Epithelial cell of proximal tubule (primary cell): ENCODE measurements around the gene KCNJ12. TPM values are rescaled to one million over a fixed set of nuclear protein-coding genes. Genes with fewer than 3 reads are reported as not detected.
A peak's percentile ranks its signal among the peaks of the same experiment; 100 is the strongest.
"Not testable (repeated sequence)": the region's sequence is repeated elsewhere in the genome, so short reads cannot be mapped to it uniquely, and the experiment has no call there.

Source experiments
- DNase-seq: peaks from one replicate; pipeline ENCODE4 v3.0.0-alpha.2; 2011; ENCODE audit warnings: low read depth
- H3K4me3 ChIP-seq: 2 replicates; pipeline ENCODE4 v1.5.1; 2011; ENCODE audit warnings: low read depth, mild to moderate bottlenecking, low read length
- total RNA-seq: library from RNA; depleted of rRNA; stranded (reverse); fragments of >200 nt; gene quantifications from 2 replicates; pipeline ENCODE4 v1.2.3, GENCODE V29; 2015
- TF ChIP-seq, protein P1 (sequence below): conservative IDR thresholded peaks from 2 replicates; pipeline ENCODE4 v1.5.1; 2012; ENCODE audit warnings: low read depth, mild to moderate bottlenecking, low read length

Gene KCNJ12
- total RNA-seq, 1 donor from 2014 or later: 0.06 TPM

GRCh38 chr17:21419299-21420239 is 43.4 kb downstream of the KCNJ12 start:
- no peak for DNase-seq
- TF ChIP-seq, protein P1, sequence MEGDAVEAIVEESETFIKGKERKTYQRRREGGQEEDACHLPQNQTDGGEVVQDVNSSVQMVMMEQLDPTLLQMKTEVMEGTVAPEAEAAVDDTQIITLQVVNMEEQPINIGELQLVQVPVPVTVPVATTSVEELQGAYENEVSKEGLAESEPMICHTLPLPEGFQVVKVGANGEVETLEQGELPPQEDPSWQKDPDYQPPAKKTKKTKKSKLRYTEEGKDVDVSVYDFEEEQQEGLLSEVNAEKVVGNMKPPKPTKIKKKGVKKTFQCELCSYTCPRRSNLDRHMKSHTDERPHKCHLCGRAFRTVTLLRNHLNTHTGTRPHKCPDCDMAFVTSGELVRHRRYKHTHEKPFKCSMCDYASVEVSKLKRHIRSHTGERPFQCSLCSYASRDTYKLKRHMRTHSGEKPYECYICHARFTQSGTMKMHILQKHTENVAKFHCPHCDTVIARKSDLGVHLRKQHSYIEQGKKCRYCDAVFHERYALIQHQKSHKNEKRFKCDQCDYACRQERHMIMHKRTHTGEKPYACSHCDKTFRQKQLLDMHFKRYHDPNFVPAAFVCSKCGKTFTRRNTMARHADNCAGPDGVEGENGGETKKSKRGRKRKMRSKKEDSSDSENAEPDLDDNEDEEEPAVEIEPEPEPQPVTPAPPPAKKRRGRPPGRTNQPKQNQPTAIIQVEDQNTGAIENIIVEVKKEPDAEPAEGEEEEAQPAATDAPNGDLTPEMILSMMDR: no peak
- no peak overlapping the region for H3K4me3 ChIP-seq

DNA sequence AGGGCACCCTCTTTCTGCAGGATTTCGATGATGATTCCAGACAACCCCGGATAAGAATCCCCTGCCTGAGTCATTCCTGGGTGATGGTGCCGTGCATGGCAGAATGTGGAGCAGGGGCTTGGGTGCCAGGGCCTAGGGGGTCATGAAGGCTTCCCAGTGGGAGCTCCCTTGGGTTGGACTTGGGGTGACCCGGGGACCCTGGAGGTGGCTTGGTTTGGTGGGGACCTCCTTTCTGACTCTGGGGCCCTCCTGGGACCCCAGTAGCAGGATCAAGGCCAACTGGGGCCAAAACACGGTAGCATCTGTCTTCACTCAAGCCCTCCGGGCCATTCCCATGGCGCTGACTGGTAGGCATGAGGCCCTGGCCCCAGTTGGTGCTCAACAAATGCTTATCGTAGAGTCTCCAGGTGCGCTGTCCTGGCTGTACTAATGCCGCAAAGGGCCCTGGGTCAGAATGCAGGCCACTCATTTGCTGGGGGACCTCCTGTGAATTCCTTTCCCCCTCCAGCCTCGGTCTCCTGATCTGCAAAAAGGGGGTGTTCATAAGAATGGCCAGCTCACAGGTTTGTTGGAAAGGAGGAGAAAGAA is 44.4 kb downstream of the KCNJ12 start:
- H3K4me3 ChIP-seq, DNase-seq: not testable (repeated sequence)

GRCh38 chr17:21421421-21422310 is 45.5 kb downstream of the KCNJ12 start:
- DNase-seq: not testable (repeated sequence)

GRCh38 chr17:21422311-21423189 is 46.4 kb downstream of the KCNJ12 start:
- not testable (repeated sequence) for DNase-seq, H3K4me3 ChIP-seq

More at GRCh38 chr17:21421421-21422310, 45.5 kb downstream of the KCNJ12 start:
- H3K4me3 ChIP-seq: not testable (repeated sequence)

- not testable (repeated sequence) for DNase-seq, H3K4me3 ChIP-seq
Measured at GRCh38 chr17:21423190-21423493, 47.0 kb downstream of the KCNJ12 start.

DNA sequence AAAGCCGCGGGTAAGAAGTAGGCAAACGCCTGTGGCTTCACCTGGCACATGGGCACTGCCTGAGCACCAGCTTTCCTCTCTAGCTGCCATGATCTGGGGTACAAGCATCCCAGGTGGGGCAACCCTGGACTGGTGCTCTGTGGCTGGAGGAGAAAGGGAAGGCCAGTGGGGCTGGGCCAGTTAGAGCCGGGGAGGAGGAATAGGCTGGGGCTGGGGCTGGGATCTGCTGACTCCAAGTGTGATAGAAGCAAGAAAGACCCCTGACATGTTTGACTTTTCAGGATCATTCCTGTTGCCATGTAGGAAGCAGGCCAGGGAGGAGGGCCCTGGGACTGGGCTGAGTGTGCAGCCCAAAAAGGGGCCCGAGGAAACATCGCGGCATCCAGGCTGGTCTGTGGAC is 48.5 kb downstream of the KCNJ12 start:
- not testable (repeated sequence) for H3K4me3 ChIP-seq, DNase-seq

DNA sequence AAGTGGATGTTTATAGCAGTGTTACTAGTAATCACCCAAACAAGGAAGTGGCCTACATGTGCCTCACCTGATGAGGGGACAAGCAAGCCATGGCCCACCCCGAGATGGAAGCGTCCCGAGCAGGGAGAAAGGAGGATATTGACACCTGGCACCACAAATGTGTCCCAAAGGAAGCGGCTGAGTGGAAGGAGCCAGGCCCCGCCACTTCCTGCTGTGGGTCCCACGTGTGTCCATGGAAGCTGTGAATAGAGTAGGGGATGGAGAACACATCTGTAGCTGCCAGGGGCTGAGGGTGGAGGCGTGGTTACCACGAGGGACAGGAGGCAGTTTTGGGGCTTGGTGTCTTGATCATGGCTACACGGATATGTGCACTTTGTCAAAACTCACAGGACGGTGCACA is 49.2 kb downstream of the KCNJ12 start:
- TF ChIP-seq, protein P1: no peak
- no peak overlapping the region for H3K4me3 ChIP-seq
- no peak for DNase-seq

- no peak overlapping the region for H3K4me3 ChIP-seq
- TF ChIP-seq, protein P1: no peak
- DNase-seq: no peak
Measured at GRCh38 chr17:21425736-21426135, 49.6 kb downstream of the KCNJ12 start.

DNA sequence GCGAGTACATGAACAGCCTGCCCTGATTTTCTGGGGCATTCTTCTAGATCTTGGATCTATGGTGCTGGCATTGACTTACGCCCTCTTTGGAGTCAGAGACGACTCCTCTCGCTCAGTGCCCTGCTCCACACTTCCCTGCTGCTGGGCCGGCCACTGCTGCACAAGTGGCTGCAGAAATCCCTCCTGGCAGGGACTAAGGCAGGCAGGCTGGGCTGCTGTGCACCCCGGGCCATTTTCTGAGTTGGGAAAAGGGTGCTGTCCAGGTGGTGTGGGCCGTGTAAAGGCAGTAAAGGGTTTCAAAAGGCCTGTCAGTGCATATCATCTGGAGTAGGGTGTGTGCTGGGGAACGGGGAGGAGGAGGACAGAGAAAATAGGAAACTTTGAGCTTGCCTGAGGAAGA is 50.1 kb downstream of the KCNJ12 start:
- not testable (repeated sequence) for DNase-seq, H3K4me3 ChIP-seq

DNA sequence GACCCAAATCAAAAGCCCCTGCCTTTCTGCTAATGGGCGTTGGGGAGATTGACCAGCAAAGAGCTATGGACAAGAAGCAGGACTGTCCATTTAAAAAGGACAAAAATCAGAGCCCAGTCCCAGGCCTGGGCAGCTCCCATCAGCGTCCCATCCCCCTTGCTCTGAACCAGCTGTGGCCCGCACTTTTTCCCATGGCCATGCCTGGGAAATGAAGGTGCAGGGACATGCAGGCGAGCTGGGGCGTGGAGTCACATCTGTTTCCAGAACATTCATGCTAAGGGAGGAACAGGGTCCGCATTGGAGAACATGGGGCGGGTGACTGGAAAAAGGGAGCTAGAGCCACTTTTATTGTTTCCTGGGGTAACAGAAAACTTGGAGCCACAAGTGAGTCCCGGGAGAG is 50.7 kb downstream of the KCNJ12 start:
- H3K4me3 ChIP-seq, DNase-seq: not testable (repeated sequence)

- not testable (repeated sequence) for H3K4me3 ChIP-seq, DNase-seq
Measured at GRCh38 chr17:21427727-21428126, 51.6 kb downstream of the KCNJ12 start.

DNA sequence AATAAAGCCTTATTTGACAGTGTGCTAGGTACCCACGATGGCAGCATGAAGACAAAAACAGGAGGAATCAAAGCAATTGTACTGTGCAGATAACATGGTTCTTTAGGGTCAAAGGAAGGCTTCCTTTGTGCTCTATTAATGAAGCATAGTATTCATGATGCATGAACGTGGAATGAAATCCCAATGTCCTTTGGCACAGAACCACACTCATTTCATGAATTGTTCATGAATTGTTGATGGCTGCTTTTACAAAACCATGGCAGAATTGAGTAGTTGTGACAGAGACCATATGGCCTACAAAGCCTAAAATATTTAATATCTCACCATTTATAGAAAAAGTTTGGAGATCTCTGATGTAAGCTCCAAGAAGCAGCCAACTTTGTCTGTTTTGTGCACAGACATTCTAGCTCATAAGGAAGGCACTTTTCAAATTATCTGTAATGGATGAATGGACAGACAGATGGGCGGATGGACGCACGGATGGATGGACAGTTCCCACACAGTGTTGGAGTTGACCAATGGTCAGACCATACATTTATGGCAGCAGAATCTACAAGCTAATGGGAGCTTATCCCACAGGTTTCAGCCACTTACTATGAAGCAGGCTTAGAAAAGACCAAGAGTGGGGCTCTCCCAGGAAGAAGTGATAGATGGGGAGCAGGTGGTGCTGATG is 52.7 kb downstream of the KCNJ12 start:
- H3K4me3 ChIP-seq: not testable (repeated sequence)
- DNase-seq: peak; percentile 30

GRCh38 chr17:21429921-21430628 is 53.9 kb downstream of the KCNJ12 start:
- not testable (repeated sequence) for H3K4me3 ChIP-seq, DNase-seq
